Brain microvascular endothelial cell (primary cell): ENCODE measurements around the gene MROH9.

Experiments
- DNase-seq: peaks from one replicate; pipeline ENCODE4 v3.0.0-alpha.2; 2020
- H3K27ac ChIP-seq: fragments of 250-450 bp; sonication (Bioruptor Pico); 2 replicates; pipeline ENCODE4 v1.5.1; 2020; ENCODE audit warnings: mild to moderate bottlenecking, moderate library complexity
- H3K27me3 ChIP-seq: fragments of 250-450 bp; sonication (Bioruptor Pico); replicated peaks from 2 replicates; pipeline ENCODE4 v1.5.1; 2020; ENCODE audit warnings: mild to moderate bottlenecking
- H3K36me3 ChIP-seq: fragments of 250-450 bp; sonication (Bioruptor Pico); replicated peaks from 2 replicates; pipeline ENCODE4 v1.5.1; 2020; ENCODE audit warnings: mild to moderate bottlenecking
- H3K4me3 ChIP-seq: 2 replicates; pipeline ENCODE4 v1.5.1; 2011; ENCODE audit warnings: low read depth, mild to moderate bottlenecking, control low read depth, low read length, moderate library complexity
- in situ Hi-C: cut with HindIII; loops from 2 replicates; pipeline ENCODE4 v1.10.0; 2017; ENCODE audit warnings: low sequenced_read_pairs, low pct_ligation_motif_present
- TF ChIP-seq, protein P1 (sequence below): IDR thresholded peaks from 2 replicates; pipeline ENCODE4 v1.5.1; 2011; ENCODE audit warnings: low read depth, mild to moderate bottlenecking, moderate library complexity, low read length, control low read depth, inconsistent platforms; ENCODE audit errors: missing control alignments

The MROH9 gene

DNA sequence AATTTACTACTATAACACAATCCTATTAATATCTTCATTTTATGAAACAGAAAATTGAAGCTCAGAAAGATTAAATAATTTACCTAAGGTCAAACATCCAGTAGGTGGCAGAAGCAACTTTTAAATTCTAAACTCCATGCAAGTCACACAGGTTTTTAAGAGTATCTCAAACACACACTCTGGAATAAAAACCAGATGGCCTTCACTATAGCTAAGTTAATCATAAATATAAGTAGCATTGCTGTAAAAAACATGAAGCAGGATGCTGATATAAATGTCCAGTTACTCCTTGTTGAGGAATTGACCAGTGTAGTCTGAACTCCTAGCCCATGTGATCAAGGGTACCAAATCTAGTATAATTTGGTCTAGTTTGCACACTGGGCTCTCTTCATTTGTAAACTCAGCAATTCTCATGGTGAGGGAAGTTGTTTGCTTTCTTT lies 146.0 kb downstream of the MROH9 start:
- Histone ChIP-seq H3K27ac (no peak overlapping the region), H3K36me3 (no peaks in the 10 kb centered on the region), H3K27me3 (no peaks in the 10 kb centered on the region), H3K4me3 (no peak overlapping the region)
- DNase-seq, result peak; percentile 2
- TF ChIP-seq, protein P1, sequence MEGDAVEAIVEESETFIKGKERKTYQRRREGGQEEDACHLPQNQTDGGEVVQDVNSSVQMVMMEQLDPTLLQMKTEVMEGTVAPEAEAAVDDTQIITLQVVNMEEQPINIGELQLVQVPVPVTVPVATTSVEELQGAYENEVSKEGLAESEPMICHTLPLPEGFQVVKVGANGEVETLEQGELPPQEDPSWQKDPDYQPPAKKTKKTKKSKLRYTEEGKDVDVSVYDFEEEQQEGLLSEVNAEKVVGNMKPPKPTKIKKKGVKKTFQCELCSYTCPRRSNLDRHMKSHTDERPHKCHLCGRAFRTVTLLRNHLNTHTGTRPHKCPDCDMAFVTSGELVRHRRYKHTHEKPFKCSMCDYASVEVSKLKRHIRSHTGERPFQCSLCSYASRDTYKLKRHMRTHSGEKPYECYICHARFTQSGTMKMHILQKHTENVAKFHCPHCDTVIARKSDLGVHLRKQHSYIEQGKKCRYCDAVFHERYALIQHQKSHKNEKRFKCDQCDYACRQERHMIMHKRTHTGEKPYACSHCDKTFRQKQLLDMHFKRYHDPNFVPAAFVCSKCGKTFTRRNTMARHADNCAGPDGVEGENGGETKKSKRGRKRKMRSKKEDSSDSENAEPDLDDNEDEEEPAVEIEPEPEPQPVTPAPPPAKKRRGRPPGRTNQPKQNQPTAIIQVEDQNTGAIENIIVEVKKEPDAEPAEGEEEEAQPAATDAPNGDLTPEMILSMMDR, result peak; percentile 29
- in situ Hi-C loops, result no loop called here

DNA sequence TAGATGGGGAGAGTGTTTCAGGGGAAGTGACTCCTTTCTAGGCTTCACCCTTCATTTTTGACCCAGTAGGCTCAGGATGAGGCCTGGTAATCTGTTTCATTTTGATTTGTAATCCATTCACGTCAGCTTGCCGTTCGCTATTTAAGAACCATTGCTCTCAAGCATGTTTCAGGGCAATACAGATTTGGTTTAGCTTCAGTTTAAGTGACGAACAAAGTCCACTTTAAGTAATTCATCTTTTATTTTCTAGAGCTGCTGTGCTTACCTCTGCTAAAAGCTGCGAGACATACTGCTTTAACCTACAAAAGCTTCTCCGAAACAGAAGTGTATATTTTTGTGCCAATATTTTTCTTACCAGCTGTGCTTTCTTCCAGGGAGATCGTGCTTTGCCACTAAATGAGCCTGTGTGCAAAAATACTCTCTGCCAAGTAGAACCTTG lies 146.4 kb downstream of the MROH9 start:
- Histone ChIP-seq H3K36me3 (no peaks in the 10 kb centered on the region), H3K27me3 (no peaks in the 10 kb centered on the region), H3K4me3 (no peak overlapping the region), H3K27ac (no peak overlapping the region)
- TF ChIP-seq, protein P1, result no peak
- DNase-seq, result no peak
- in situ Hi-C loops, result no loop called here

DNA sequence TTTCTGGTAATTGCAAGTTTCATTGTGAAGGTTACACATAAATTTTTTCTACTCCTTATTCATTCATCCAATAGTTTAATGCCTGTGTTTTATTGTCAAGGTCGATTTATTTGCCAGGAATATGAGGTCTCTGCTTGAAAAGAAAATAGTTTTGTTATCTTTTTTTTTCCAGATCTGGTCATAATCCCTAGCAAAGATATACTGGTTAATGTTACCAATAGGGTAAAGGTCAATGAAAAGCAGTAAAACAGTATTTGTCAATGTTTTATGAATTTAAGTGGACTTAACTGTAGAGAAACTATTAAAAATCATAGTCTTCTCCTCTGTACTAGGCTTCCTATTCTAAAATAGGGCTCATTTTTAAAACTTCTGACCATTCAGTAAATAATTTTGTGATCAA lies 147.3 kb downstream of the MROH9 start:
- H3K4me3 ChIP-seq, result no peak overlapping the region
- H3K27me3 ChIP-seq, result no peaks in the 10 kb centered on the region
- in situ Hi-C loops, result no loop called here
- H3K36me3 ChIP-seq, result no peaks in the 10 kb centered on the region
- no peak overlapping the region for H3K27ac ChIP-seq
- DNase-seq, result no peak
- TF ChIP-seq, protein P1, result no peak

GRCh38 chr1:171083222-171083621 lies 147.9 kb downstream of the MROH9 start:
- H3K27me3 ChIP-seq, result no peaks in the 10 kb centered on the region
- no peak overlapping the region for H3K27ac ChIP-seq
- no peak for DNase-seq
- in situ Hi-C loops, result no loop called here
- no peak overlapping the region for H3K4me3 ChIP-seq
- TF ChIP-seq, protein P1, result no peak
- H3K36me3 ChIP-seq, result no peaks in the 10 kb centered on the region

- no peak overlapping the region for H3K27ac ChIP-seq
- no peak for DNase-seq
- no peaks in the 10 kb centered on the region for H3K27me3 ChIP-seq
- in situ Hi-C loops, result no loop called here
- TF ChIP-seq, protein P1, result no peak
- no peaks in the 10 kb centered on the region for H3K36me3 ChIP-seq
- H3K4me3 ChIP-seq, result no peak overlapping the region
These were observed 148.8 kb downstream of the MROH9 start for GRCh38 chr1:171084091-171084490.

DNA sequence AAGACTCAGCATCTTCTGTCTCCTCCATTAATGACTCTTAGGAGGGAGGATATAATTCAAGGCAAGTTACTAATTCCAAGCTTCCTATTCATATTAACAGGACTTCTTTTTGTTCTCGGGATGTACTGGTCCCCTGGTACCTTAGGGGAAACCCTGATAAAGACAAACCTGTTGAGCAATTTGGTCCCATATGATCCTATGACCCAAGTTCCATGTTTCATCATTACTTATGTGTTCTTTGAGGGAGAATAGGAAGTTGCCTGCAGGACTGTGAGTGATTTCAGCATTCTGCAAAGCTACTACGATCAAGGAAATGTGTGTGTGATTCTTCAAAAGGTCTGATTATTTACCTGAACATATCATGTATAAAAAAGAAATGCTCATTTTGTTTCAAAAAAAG lies 149.5 kb downstream of the MROH9 start:
- no peak for DNase-seq
- no peak overlapping the region for H3K27ac ChIP-seq
- TF ChIP-seq, protein P1, result no peak
- H3K4me3 ChIP-seq, result no peak overlapping the region
- no peaks in the 10 kb centered on the region for H3K36me3 ChIP-seq
- in situ Hi-C loops, result no loop called here
- no peaks in the 10 kb centered on the region for H3K27me3 ChIP-seq
